GM19240 (cell line): Measurements from ENCODE around the gene CLNK.

ENCODE experiments used
- DNase-seq: peaks from one replicate; pipeline ENCODE4 v3.0.0; 2011; ENCODE audit warnings: low spot score; ENCODE audit not compliant: insufficient read length

Gene CLNK

DNA sequence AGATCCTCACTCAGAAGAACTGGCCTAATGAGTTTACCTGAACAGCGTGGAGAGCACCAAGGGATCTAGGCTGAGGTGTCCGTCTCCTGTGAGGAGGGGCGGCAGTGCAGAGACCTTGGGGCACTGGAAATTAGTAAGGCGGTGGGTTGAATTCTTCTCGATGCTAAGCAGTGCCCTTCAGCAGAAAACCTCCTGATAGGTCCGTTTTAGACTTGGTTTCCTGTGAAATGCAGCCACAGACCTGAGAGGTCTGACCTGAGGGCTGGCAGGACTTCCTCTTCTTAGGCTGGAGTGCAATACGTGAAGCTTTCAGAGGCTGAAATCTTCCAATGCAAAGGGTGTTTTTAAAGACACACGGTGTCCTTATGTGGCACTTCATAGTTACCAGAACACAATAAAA lies at the start of gene CLNK:
Gene CLNK, minus strand, starts transcription at position 138 of the 400 bp plus-strand sequence. CDS start 16,899 bp downstream, outside the sequence.
- DNase-seq, result no peak

GRCh38 chr4:10733481-10734062 lies 49.0 kb upstream of the CLNK start:
- DNase-seq, result no peak

- DNase-seq, result no peak
Measured at GRCh38 chr4:10732914-10733415, 48.4 kb upstream of the CLNK start.

DNA sequence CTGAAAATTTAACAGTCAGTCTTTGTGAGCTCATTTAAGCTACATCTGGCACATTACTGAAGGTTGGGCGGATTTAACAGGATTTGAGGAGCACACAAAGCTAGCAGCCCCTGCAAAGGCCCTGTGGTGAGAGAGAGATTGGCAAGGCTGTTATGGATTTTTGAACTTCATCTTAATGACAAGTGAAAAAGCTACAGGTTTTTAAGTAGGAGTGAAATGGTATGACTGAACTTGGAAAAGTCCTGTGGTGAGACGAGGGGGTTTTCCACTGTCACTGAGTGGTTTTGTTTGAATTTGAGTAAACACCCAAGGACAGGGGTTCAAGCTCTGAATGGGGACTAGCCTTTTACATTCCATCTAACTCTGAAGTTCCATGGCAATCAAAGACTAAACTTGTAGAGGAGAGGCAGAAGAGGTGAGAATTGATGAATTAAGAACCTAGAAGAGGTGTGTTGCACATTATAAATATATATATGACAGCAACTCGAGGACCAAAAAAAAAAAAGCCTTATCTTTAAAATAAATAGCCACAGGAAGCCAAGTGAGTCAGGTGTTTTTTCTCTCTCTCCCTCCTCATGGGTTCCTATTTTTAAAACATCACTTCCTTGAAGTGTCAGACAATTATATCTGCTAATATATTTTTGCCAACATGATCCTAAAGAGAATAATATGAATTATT lies 47.8 kb upstream of the CLNK start:
- no peak for DNase-seq

- DNase-seq, result no peak
Measured at GRCh38 chr4:10731690-10732089, 47.1 kb upstream of the CLNK start.

GRCh38 chr4:10731162-10731561 lies 46.6 kb upstream of the CLNK start:
- no peak for DNase-seq

GRCh38 chr4:10730590-10730989 lies 46.0 kb upstream of the CLNK start:
- DNase-seq, result no peak

DNA sequence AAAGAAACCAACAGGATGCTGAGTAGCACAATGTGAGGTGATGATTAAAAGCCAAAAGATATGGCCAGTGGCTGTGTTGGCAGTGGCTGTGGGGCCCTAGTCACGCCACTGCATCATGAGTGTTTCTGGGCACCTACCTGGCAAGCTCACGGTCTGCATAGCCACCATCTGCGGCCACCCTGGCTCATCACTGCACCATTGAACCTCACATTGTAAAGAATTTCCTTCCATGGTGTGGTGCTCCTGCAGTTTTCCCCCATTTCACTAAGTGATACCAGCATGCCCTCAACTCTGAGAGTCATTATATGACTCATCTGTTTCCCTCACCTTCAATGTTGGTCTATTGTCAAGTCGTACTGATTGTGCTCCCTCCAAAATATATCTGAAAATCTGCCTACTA lies 45.5 kb upstream of the CLNK start:
- DNase-seq, result no peak

GRCh38 chr4:10729366-10729765 lies 44.8 kb upstream of the CLNK start:
- DNase-seq, result no peak

GRCh38 chr4:10728016-10728415 lies 43.4 kb upstream of the CLNK start:
- DNase-seq, result no peak

- DNase-seq, result no peak
Measured at GRCh38 chr4:10727140-10727880, 42.7 kb upstream of the CLNK start.

- DNase-seq, result no peak
Measured at GRCh38 chr4:10722957-10723356, 38.4 kb upstream of the CLNK start.

- no peak for DNase-seq
Measured at GRCh38 chr4:10721616-10722015, 37.0 kb upstream of the CLNK start.

DNA sequence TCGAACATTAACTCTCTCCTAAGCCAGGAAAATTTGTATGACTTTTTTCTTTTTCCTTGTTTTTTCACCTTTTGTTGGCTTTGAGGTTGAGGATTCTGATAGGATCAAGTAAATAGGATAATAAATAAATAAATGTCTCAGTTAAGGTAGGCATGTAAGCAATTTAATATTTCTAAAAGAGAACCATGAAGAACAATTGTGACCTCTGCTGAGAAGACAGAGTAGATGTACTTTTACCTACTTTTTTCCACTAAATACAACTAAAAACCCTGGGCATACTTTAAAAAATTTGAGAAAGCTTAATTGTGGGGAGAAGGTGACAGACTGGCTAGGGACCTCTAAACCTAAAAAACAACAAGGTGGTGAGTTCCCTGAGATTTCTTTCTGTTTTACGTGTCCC lies 31.6 kb upstream of the CLNK start:
- no peak for DNase-seq

DNA sequence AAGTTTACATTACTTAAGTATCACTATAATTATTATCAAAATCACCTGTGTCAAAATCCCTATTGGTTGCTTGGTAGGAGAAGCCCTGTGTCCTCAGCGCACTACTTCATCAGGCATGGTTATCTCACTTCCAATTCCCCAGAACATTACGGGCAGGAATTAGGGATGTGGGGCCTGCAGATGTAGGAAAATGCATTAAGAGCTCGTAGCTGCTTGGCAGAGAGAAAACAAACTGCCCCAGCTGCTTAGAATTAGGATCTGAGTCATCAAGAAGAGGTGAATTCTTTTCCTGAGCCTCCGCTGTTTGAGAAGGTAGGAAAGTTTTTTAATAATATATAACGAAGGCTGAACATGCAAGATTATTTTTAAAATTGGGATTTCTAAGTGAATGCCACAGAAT lies 31.1 kb upstream of the CLNK start:
- DNase-seq, result no peak

GRCh38 chr4:10715135-10715534 lies 30.6 kb upstream of the CLNK start:
- no peak for DNase-seq

GRCh38 chr4:10713591-10713990 lies 29.0 kb upstream of the CLNK start:
- no peak for DNase-seq

DNA sequence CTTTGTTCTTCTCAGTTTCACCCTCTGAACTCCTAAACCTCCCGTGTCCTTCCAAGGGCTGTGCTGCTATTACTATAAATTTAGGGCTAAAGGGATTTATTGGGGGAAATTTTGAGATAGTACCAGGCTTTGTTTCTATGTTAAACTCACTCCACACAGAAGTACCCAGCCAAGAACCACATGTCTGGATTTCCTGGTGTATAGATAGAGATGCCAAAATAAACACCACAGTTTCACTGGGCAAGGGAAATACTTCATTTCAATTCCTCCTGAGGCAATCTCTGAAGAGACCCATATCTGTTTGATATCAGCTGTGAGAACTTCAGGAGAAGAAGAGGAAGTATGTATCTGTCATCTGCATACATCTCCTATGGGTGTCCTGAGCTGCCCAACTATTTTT lies 21.7 kb upstream of the CLNK start:
- no peak for DNase-seq

DNA sequence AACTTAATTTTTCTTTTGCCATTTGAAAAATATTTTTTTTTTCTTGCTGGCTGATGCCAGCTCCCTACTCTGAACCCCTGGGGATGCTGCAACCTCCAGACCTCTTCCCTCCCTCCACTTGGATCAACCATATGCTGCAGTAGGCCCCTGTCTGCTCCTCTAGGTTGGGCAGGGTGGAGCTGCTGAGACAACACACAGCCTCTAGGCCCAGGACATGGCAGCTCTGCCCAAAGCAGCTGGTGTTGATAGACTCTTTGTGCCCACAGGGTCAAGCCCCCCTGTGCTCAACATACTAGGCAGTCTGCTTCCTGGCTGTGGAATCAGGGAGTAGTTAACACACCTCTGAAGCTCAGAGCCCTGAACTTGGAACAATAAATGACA lies 19.9 kb upstream of the CLNK start:
- DNase-seq, result no peak

GRCh38 chr4:10703766-10704429 lies 19.3 kb upstream of the CLNK start:
- DNase-seq, result no peak

- DNase-seq, result no peak
Measured at GRCh38 chr4:10703156-10703555, 18.6 kb upstream of the CLNK start.
